HL-60 (cell line): ENCODE results near the gene BSN.
"Not testable (repeated sequence)": the region's sequence is repeated elsewhere in the genome, so short reads cannot be mapped to it uniquely, and the experiment has no call there.

Source experiments
- DNase-seq, 2 experiments: peaks; one replicate each; pipeline ENCODE4 v3.0.0-alpha.2; 2010 to 2020; ENCODE audit warnings: low read depth in 1 of 2, low spot score in 1 of 2
- H3K27ac ChIP-seq: fragments of 250-450 bp; sonication (Bioruptor Pico); replicated peaks from 2 replicates; pipeline ENCODE4 v1.5.1; 2020; ENCODE audit warnings: mild to moderate bottlenecking, moderate library complexity
- H3K27me3 ChIP-seq: fragments of 250-450 bp; sonication (Bioruptor Pico); 2 replicates; pipeline ENCODE4 v1.5.1; 2021; ENCODE audit warnings: mild to moderate bottlenecking, moderate library complexity; ENCODE audit not compliant: insufficient read depth, poor library complexity, severe bottlenecking
- H3K4me3 ChIP-seq: replicated peaks from 2 replicates; pipeline ENCODE4 v1.5.1; 2011; ENCODE audit warnings: mild to moderate bottlenecking, control low read depth, low read length; ENCODE audit not compliant: insufficient read depth
- CTCF ChIP-seq: IDR thresholded peaks from one replicate; pipeline ENCODE4 v1.5.1; 2011; ENCODE audit warnings: low read length, control low read depth, inconsistent platforms; ENCODE audit not compliant: insufficient read depth
- GABPA ChIP-seq: IDR thresholded peaks from 2 replicates; pipeline ENCODE4 v1.6.1; 2012; ENCODE audit warnings: low read depth
- POLR2AphosphoS5 ChIP-seq: IDR thresholded peaks from 2 replicates; pipeline ENCODE4 v1.6.1; 2012; ENCODE audit warnings: low read depth
- SPI1 ChIP-seq: IDR thresholded peaks from 2 replicates; pipeline ENCODE4 v1.6.1; 2012; ENCODE audit warnings: low read depth, mild to moderate bottlenecking, borderline replicate concordance
- TF ChIP-seq, protein P1 (sequence below): IDR thresholded peaks from 2 replicates; pipeline ENCODE4 v1.6.1; 2012; ENCODE audit warnings: low read depth; ENCODE audit not compliant: insufficient replicate concordance

The BSN gene

GRCh38 chr3:49689046-49689907 is 135.0 kb downstream of the BSN start, which contains the start of the genes MST1 and RNF123:
Gene MST1, minus strand, starts transcription at chr3:49689474. Its CDS starts 783 bp downstream, at chr3:49688691.
Gene RNF123, plus strand, starts transcription at chr3:49689557. Its CDS starts 1,609 bp downstream, at chr3:49691166.
- Histone ChIP-seq H3K27me3 (no peaks in the 10 kb centered on the region), H3K4me3 (peak within 1 kb of the TSS; percentile 100), H3K27ac (peak within 1 kb of the TSS; percentile 63)
- peak; percentile 84 to 85 for DNase-seq
- TF ChIP-seq POLR2AphosphoS5 = peak; percentile 58; the same call in 1 of the 2 replicates
- no peak for TF ChIP-seq CTCF
- peak; percentile 82 for TF ChIP-seq GABPA
- TF ChIP-seq SPI1 = no peak
- TF ChIP-seq, protein P1, sequence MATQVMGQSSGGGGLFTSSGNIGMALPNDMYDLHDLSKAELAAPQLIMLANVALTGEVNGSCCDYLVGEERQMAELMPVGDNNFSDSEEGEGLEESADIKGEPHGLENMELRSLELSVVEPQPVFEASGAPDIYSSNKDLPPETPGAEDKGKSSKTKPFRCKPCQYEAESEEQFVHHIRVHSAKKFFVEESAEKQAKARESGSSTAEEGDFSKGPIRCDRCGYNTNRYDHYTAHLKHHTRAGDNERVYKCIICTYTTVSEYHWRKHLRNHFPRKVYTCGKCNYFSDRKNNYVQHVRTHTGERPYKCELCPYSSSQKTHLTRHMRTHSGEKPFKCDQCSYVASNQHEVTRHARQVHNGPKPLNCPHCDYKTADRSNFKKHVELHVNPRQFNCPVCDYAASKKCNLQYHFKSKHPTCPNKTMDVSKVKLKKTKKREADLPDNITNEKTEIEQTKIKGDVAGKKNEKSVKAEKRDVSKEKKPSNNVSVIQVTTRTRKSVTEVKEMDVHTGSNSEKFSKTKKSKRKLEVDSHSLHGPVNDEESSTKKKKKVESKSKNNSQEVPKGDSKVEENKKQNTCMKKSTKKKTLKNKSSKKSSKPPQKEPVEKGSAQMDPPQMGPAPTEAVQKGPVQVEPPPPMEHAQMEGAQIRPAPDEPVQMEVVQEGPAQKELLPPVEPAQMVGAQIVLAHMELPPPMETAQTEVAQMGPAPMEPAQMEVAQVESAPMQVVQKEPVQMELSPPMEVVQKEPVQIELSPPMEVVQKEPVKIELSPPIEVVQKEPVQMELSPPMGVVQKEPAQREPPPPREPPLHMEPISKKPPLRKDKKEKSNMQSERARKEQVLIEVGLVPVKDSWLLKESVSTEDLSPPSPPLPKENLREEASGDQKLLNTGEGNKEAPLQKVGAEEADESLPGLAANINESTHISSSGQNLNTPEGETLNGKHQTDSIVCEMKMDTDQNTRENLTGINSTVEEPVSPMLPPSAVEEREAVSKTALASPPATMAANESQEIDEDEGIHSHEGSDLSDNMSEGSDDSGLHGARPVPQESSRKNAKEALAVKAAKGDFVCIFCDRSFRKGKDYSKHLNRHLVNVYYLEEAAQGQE = no peak

GRCh38 chr3:49689908-49690624 is 135.8 kb downstream of the BSN start:
- TF ChIP-seq, protein P1 = peak; percentile 83
- Histone ChIP-seq H3K27ac (peak overlapping the region; percentile 63), H3K4me3 (peak overlapping the region; percentile 100)
- H3K27me3 ChIP-seq, DNase-seq: not testable (repeated sequence)

DNA sequence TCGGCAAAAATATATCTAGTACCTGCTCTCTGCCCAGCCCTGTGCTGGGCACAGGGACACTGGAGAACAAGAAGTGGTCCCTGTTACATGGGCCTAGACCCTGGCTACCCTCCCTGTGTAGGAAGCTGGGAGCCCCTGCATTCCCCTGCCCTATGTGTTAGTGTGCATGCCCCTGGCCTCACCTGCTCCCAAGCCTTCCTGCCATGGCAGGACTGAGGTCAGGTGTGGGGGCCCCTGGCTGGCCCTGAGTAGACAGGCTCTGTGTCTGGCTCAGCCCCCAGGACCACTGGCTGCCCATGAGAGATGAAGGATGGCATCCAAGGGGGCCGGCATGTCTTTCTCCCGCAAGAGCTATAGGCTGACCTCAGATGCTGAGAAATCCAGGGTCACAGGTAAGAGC is 136.6 kb downstream of the BSN start:
- H3K4me3 ChIP-seq, DNase-seq: not testable (repeated sequence)

GRCh38 chr3:49691481-49691880 is 137.2 kb downstream of the BSN start:
- H3K27me3 ChIP-seq, DNase-seq, H3K4me3 ChIP-seq, H3K27ac ChIP-seq: not testable (repeated sequence)

More for the DNA sequence above, 136.6 kb downstream of the BSN start:
- not testable (repeated sequence) for H3K27ac ChIP-seq, H3K27me3 ChIP-seq

GRCh38 chr3:49694409-49695070 is 140.3 kb downstream of the BSN start:
- H3K27ac ChIP-seq, H3K4me3 ChIP-seq, DNase-seq, H3K27me3 ChIP-seq: not testable (repeated sequence)

- not testable (repeated sequence) for H3K27ac ChIP-seq, H3K27me3 ChIP-seq, H3K4me3 ChIP-seq, DNase-seq
Observed at GRCh38 chr3:49695350-49696015, 141.2 kb downstream of the BSN start.
